ENCODE results near the gene ARFGAP2.

GRCh38 chr11:47158242-47158641, 18.4 kb downstream of the ARFGAP2 start:
- TF ChIP-seq, protein P1, sequence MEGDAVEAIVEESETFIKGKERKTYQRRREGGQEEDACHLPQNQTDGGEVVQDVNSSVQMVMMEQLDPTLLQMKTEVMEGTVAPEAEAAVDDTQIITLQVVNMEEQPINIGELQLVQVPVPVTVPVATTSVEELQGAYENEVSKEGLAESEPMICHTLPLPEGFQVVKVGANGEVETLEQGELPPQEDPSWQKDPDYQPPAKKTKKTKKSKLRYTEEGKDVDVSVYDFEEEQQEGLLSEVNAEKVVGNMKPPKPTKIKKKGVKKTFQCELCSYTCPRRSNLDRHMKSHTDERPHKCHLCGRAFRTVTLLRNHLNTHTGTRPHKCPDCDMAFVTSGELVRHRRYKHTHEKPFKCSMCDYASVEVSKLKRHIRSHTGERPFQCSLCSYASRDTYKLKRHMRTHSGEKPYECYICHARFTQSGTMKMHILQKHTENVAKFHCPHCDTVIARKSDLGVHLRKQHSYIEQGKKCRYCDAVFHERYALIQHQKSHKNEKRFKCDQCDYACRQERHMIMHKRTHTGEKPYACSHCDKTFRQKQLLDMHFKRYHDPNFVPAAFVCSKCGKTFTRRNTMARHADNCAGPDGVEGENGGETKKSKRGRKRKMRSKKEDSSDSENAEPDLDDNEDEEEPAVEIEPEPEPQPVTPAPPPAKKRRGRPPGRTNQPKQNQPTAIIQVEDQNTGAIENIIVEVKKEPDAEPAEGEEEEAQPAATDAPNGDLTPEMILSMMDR (IDR thresholded peaks at IDR 0.05), result no peak
- TF ChIP-seq YY1 (IDR thresholded peaks at IDR 0.05; ENCODE audit: low read depth) (no peak), USF2 (IDR thresholded peaks at IDR 0.05; ENCODE audit: borderline replicate concordance, low read depth, low read length) (no peak), EZH2phosphoT487 (IDR thresholded peaks at IDR 0.05; ENCODE audit: borderline replicate concordance, low read depth) (no peak), ELF1 (IDR thresholded peaks at IDR 0.05) (no peak)

Data from SK-N-SH (cell line).